ENCODE results near the gene SHC3.

Gene SHC3

GRCh38 chr9:89048616-89049015 lies 130.0 kb downstream of the SHC3 start:
- DNase-seq: no peak

GRCh38 chr9:89047667-89048066 lies 131.0 kb downstream of the SHC3 start:
- DNase-seq: no peak

- DNase-seq: no peak
Measured at GRCh38 chr9:89046832-89047231, 131.8 kb downstream of the SHC3 start.

- DNase-seq: no peak
Measured at GRCh38 chr9:89044881-89045280, 133.7 kb downstream of the SHC3 start.

- DNase-seq: no peak
Measured at GRCh38 chr9:89044104-89044503, 134.5 kb downstream of the SHC3 start.

- no peak for DNase-seq
Measured at GRCh38 chr9:89042984-89043383, 135.6 kb downstream of the SHC3 start.

GRCh38 chr9:89039664-89040063 lies 139.0 kb downstream of the SHC3 start:
- DNase-seq: no peak

- DNase-seq: no peak
Measured at GRCh38 chr9:89039104-89039465, 139.5 kb downstream of the SHC3 start.

GRCh38 chr9:89038382-89039103 lies 140.1 kb downstream of the SHC3 start:
- no peak for DNase-seq

GRCh38 chr9:89037891-89038290 lies 140.7 kb downstream of the SHC3 start:
- no peak for DNase-seq

- DNase-seq: no peak
Measured at GRCh38 chr9:89037346-89037745, 141.3 kb downstream of the SHC3 start.

GRCh38 chr9:89036891-89037290 lies 141.7 kb downstream of the SHC3 start:
- no peak for DNase-seq

- DNase-seq: no peak
Measured at GRCh38 chr9:89036383-89036782, 142.2 kb downstream of the SHC3 start.

- DNase-seq: no peak
Measured at GRCh38 chr9:89032661-89033060, 146.0 kb downstream of the SHC3 start.

- DNase-seq: no peak
Measured at GRCh38 chr9:89032173-89032572, 146.4 kb downstream of the SHC3 start.

GRCh38 chr9:89029788-89030187 lies 148.8 kb downstream of the SHC3 start:
- no peak for DNase-seq

- DNase-seq: no peak
Measured at GRCh38 chr9:89026876-89027275, 151.7 kb downstream of the SHC3 start.

GRCh38 chr9:89025553-89025952 lies 153.1 kb downstream of the SHC3 start:
- no peak for DNase-seq

- DNase-seq: no peak
Measured at GRCh38 chr9:89024727-89025126, 153.9 kb downstream of the SHC3 start.

- no peak for DNase-seq
Measured at GRCh38 chr9:89023740-89024139, 154.9 kb downstream of the SHC3 start.

GRCh38 chr9:89022902-89023301 lies 155.7 kb downstream of the SHC3 start:
- peak; percentile 72 for DNase-seq

GRCh38 chr9:89022001-89022759 lies 156.4 kb downstream of the SHC3 start:
- peak; percentile 84 for DNase-seq

- no peak for DNase-seq
Measured at GRCh38 chr9:89021154-89021803, 157.3 kb downstream of the SHC3 start.

GRCh38 chr9:89020754-89021153 lies 157.9 kb downstream of the SHC3 start:
- no peak for DNase-seq
